Lower leg skin (tissue), 3 donors: ENCODE results near the gene C2orf72.

Experiments used
- POLR2A ChIP-seq, 2 donors: fragments of 450-650 bp; IDR thresholded peaks; one replicate each; pipeline ENCODE4 v1.6.1; 2016 to 2017; ENCODE audit warnings: antibody characterized with exemption in 2 of 2, mild to moderate bottlenecking in 1 of 2, moderate library complexity in 1 of 2
- TF ChIP-seq, protein P1 (sequence below), 3 donors: fragments of 450-650 bp; IDR thresholded peaks; one replicate each; pipeline ENCODE4 v1.5.1; 2016; ENCODE audit warnings: antibody characterized with exemption in 3 of 3, mild to moderate bottlenecking in 3 of 3, moderate library complexity in 2 of 3

DNA sequence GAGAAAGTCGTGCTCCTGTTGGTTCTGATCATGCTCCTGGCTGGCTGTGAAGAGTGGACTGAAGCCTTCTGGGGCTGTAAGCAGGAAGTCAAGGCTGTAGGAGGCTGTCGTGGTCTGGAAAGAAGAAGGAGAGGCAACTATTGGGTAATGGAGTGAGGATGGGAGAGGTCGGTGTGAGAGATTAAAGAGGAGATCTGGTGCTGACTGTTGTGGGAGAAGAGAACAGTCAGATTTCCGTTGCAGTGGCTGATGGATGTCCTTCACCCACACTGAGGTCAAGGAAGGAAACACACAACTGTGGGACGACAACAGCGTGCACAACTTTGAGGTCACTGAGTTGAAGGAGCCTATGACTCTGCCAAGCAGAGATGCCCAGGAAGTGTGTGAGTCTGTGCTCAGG is 16.5 kb downstream of the C2orf72 start:
- TF ChIP-seq, protein P1, sequence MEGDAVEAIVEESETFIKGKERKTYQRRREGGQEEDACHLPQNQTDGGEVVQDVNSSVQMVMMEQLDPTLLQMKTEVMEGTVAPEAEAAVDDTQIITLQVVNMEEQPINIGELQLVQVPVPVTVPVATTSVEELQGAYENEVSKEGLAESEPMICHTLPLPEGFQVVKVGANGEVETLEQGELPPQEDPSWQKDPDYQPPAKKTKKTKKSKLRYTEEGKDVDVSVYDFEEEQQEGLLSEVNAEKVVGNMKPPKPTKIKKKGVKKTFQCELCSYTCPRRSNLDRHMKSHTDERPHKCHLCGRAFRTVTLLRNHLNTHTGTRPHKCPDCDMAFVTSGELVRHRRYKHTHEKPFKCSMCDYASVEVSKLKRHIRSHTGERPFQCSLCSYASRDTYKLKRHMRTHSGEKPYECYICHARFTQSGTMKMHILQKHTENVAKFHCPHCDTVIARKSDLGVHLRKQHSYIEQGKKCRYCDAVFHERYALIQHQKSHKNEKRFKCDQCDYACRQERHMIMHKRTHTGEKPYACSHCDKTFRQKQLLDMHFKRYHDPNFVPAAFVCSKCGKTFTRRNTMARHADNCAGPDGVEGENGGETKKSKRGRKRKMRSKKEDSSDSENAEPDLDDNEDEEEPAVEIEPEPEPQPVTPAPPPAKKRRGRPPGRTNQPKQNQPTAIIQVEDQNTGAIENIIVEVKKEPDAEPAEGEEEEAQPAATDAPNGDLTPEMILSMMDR (IDR thresholded peaks at IDR 0.05): no peak
- TF ChIP-seq POLR2A (IDR thresholded peaks at IDR 0.05): no peak
